GM12878 (cell line): ENCODE results near the gene KRT25. TPM values are rescaled to one million over a fixed set of nuclear protein-coding genes. Genes with fewer than 3 reads are reported as not detected.

Source experiments
- EZH2 ChIP-seq: IDR thresholded peaks from 2 replicates; pipeline ENCODE4 v1.6.1; 2012; ENCODE audit warnings: low read depth, mild to moderate bottlenecking, control low read depth, inconsistent platforms, low read length, borderline replicate concordance; ENCODE audit not compliant: control insufficient read depth
- MEF2A ChIP-seq: IDR thresholded peaks from 2 replicates; pipeline ENCODE4 v1.6.1; 2011; ENCODE audit warnings: low read depth, mild to moderate bottlenecking, low read length, moderate library complexity; ENCODE audit not compliant: insufficient read depth
- RUNX3 ChIP-seq: IDR thresholded peaks from 2 replicates; pipeline ENCODE4 v1.6.1; 2012; ENCODE audit warnings: low read length, inconsistent platforms
- ZBTB40 ChIP-seq: fragments of 450-650 bp; IDR thresholded peaks from 2 replicates; pipeline ENCODE4 v1.6.1; 2016; ENCODE audit warnings: mild to moderate bottlenecking, moderate library complexity, borderline replicate concordance
- ZNF592 ChIP-seq: fragments of 450-650 bp; IDR thresholded peaks from 2 replicates; pipeline ENCODE4 v1.6.1; 2017; ENCODE audit warnings: mild to moderate bottlenecking, moderate library complexity
- polyA plus RNA-seq, 11 experiments: library from polyadenylated mRNA; depleted of rRNA in 4 of 11; unstranded in 6 of 11; stranded (reverse) in 5 of 11; fragments of >200 nt; fragmentation: Nextera tagmentation in 4 of 11; fragmentation: Illumina TruSeq in 1 of 11; extraction: Ambion mirVana in 4 of 11; extraction: Trizol in 1 of 11; gene quantifications; 1 replicate in 1 of 11; 2 replicates in 10 of 11; pipeline versions ENCODE4 v1.2.1 to v1.2.3, GENCODE V29; 2011 to 2016; ENCODE audit warnings: inconsistent platforms in 2 of 11, missing spikeins in 2 of 11, low read depth in 1 of 11
- total RNA-seq, 4 experiments: library from RNA; depleted of rRNA in 3 of 4; stranded (reverse); fragments of >200 nt in 3 of 4; fragmentation: Illumina TruSeq in 1 of 4; extraction: Trizol in 1 of 4; gene quantifications; 2 replicates each; pipeline versions ENCODE4 v1.2.1 to v1.2.3, GENCODE V29; 2013 to 2021

The KRT25 gene
- total and polyA plus RNA-seq, 10 of the 15 experiments (the other 5 are each of a cell fraction or from before 2014, with no cell fraction given), result not detected

- no peak for TF ChIP-seq EZH2
- TF ChIP-seq ZNF592, result no peak
- no peak for TF ChIP-seq ZBTB40
- TF ChIP-seq RUNX3, result no peak
- TF ChIP-seq MEF2A, result no peak
- TF ChIP-seq, all 136 proteins: peak for 0
These were observed 22.8 kb upstream of the KRT25 start (continued) for GRCh38 chr17:40777971-40778370.
